Measurements from ENCODE around the gene GZMM.

Gene GZMM

GRCh38 chr19:535017-535835 lies 8.6 kb upstream of the GZMM start:
- DNase-seq, result no peak

- no peak for DNase-seq
Observed at GRCh38 chr19:536031-536880, 7.6 kb upstream of the GZMM start.

- DNase-seq, result no peak
Observed at GRCh38 chr19:536881-537404, 6.9 kb upstream of the GZMM start.

GRCh38 chr19:538641-539428 lies 5.0 kb upstream of the GZMM start:
- DNase-seq, result no peak

GRCh38 chr19:539429-540030 lies 4.3 kb upstream of the GZMM start:
- DNase-seq, result no peak

GRCh38 chr19:540867-541637 lies 2.8 kb upstream of the GZMM start:
- DNase-seq, result no peak

- DNase-seq, result no peak
Observed at GRCh38 chr19:541699-542098, 2.2 kb upstream of the GZMM start.

- DNase-seq, result no peak
Observed at GRCh38 chr19:542173-542866, 1.5 kb upstream of the GZMM start.

GRCh38 chr19:547117-547516 lies 3.3 kb downstream of the GZMM start:
- DNase-seq, result no peak

- DNase-seq, result no peak
Observed at GRCh38 chr19:547836-548720, 4.2 kb downstream of the GZMM start.

GRCh38 chr19:548886-549830 lies 5.3 kb downstream of the GZMM start:
- DNase-seq, result no peak

GRCh38 chr19:554817-555216 lies 11.0 kb downstream of the GZMM start:
- no peak for DNase-seq

GRCh38 chr19:555474-555808 lies 11.6 kb downstream of the GZMM start:
- DNase-seq, result no peak

GRCh38 chr19:556611-557382 lies 12.9 kb downstream of the GZMM start:
- DNase-seq, result no peak

- DNase-seq, result no peak
Observed at GRCh38 chr19:558770-559439, 15.1 kb downstream of the GZMM start.

- no peak for DNase-seq
Observed at GRCh38 chr19:560121-560520, 16.3 kb downstream of the GZMM start.

- DNase-seq, result no peak
Observed at GRCh38 chr19:566403-566802, 22.6 kb downstream of the GZMM start.

GRCh38 chr19:566844-567243 lies 23.0 kb downstream of the GZMM start:
- no peak for DNase-seq

Measured in activated naive CD4-positive, alpha-beta T cell treated with Interleukin-2 at 50 U/mL for 16 hours (primary cell).